Measurements from ENCODE around the gene DIMT1.

- TF ChIP-seq CTCF (conservative IDR thresholded peaks at IDR 0.05; ENCODE audit: low read depth, low read length) (no peak), NFE2L2 (IDR thresholded peaks at IDR 0.05; ENCODE audit: low read depth, low read length) (no peak), SMC3 (IDR thresholded peaks at IDR 0.05; ENCODE audit: low read depth, low read length) (no peak), POLR2A (IDR thresholded peaks at IDR 0.05; ENCODE audit: low read depth, low read length) (no peak), CHD1 (IDR thresholded peaks at IDR 0.05; ENCODE audit: low read depth, low read length) (no peak), RAD21 (IDR thresholded peaks at IDR 0.05; ENCODE audit: low read length) (no peak), FOS (IDR thresholded peaks at IDR 0.05; ENCODE audit: low read depth, low read length) (no peak), BHLHE40 (IDR thresholded peaks at IDR 0.05; ENCODE audit: low read depth, low read length) (no peak), USF2 (IDR thresholded peaks at IDR 0.05; ENCODE audit: low read depth, low read length) (no peak)
Observed at GRCh38 chr5:62375627-62376026, 28.1 kb downstream of the DIMT1 start.

Data from IMR-90 (cell line).